Nephron progenitor cell (in vitro differentiated cells): ENCODE results near the gene CTNND1.

ENCODE experiments used
- DNase-seq: peaks from one replicate; pipeline ENCODE4 v3.0.0; 2021
- H3K27ac Mint-ChIP-seq: 2 replicates; pipeline ENCODE4 v1.8.0; 2021; ENCODE audit warnings: mild to moderate bottlenecking, moderate library complexity, mixed read lengths
- H3K27me3 Mint-ChIP-seq: 2 replicates; pipeline ENCODE4 v1.8.0; 2021; ENCODE audit warnings: mild to moderate bottlenecking, low read depth, mixed read lengths; ENCODE audit not compliant: poor library complexity
- H3K36me3 Mint-ChIP-seq: 2 replicates; pipeline ENCODE4 v1.8.0; 2021; ENCODE audit warnings: low read depth, mixed read lengths
- H3K4me1 Mint-ChIP-seq: 2 replicates; pipeline ENCODE4 v1.8.0; 2021; ENCODE audit warnings: mixed read lengths
- H3K4me3 Mint-ChIP-seq: 2 replicates; pipeline ENCODE4 v1.8.0; 2021; ENCODE audit warnings: mild to moderate bottlenecking, moderate library complexity, mixed read lengths
- H3K9me3 Mint-ChIP-seq: 2 replicates; pipeline ENCODE4 v1.8.0; 2021; ENCODE audit warnings: mild to moderate bottlenecking, moderate library complexity, mixed read lengths
- CTCF ChIP-seq: fragments of 200-600 bp; sonication (generic); IDR thresholded peaks from 2 replicates; pipeline ENCODE4 v1.5.0; 2021; ENCODE audit warnings: antibody characterized with exemption

The CTNND1 gene

GRCh38 chr11:57791321-57792059 is 29.9 kb downstream of the CTNND1 start:
- no peak for TF ChIP-seq CTCF
- H3K27me3 Mint-ChIP-seq: peaks cover 4% of the 10 kb centered on the region
- H3K4me3 Mint-ChIP-seq: no peak overlapping the region
- peaks cover 70% of the 10 kb centered on the region for H3K36me3 Mint-ChIP-seq
- no peak overlapping the region for H3K27ac Mint-ChIP-seq
- DNase-seq: no peak
- H3K4me1 Mint-ChIP-seq: peaks cover 26% of the 10 kb centered on the region
- H3K9me3 Mint-ChIP-seq: no peaks in the 10 kb centered on the region

- DNase-seq: no peak
- no peak overlapping the region for H3K27ac Mint-ChIP-seq
- H3K9me3 Mint-ChIP-seq: no peaks in the 10 kb centered on the region
- peaks cover 70% of the 10 kb centered on the region for H3K36me3 Mint-ChIP-seq
- peaks cover 20% of the 10 kb centered on the region for H3K4me1 Mint-ChIP-seq
- no peak overlapping the region for H3K4me3 Mint-ChIP-seq
- peaks cover 4% of the 10 kb centered on the region for H3K27me3 Mint-ChIP-seq
- no peak for TF ChIP-seq CTCF
Measured at GRCh38 chr11:57792060-57792541, 30.5 kb downstream of the CTNND1 start.

- H3K4me3 Mint-ChIP-seq: no peak overlapping the region
- peaks cover 4% of the 10 kb centered on the region for H3K27me3 Mint-ChIP-seq
- H3K27ac Mint-ChIP-seq: no peak overlapping the region
- H3K9me3 Mint-ChIP-seq: no peaks in the 10 kb centered on the region
- peaks cover 72% of the 10 kb centered on the region for H3K36me3 Mint-ChIP-seq
- DNase-seq: no peak
- no peak for TF ChIP-seq CTCF
- peaks cover 12% of the 10 kb centered on the region for H3K4me1 Mint-ChIP-seq
Measured at GRCh38 chr11:57792870-57793269, 31.3 kb downstream of the CTNND1 start.

GRCh38 chr11:57793351-57794115 is 31.9 kb downstream of the CTNND1 start:
- Mint-ChIP-seq H3K36me3 (peaks cover 78% of the 10 kb centered on the region), H3K27ac (no peak overlapping the region), H3K4me3 (no peak overlapping the region), H3K27me3 (peaks cover 4% of the 10 kb centered on the region), H3K9me3 (no peaks in the 10 kb centered on the region), H3K4me1 (peaks cover 11% of the 10 kb centered on the region)
- DNase-seq: no peak
- no peak for TF ChIP-seq CTCF

GRCh38 chr11:57798905-57799559 is 37.4 kb downstream of the CTNND1 start:
- H3K36me3 Mint-ChIP-seq: peaks cover 59% of the 10 kb centered on the region
- H3K27me3 Mint-ChIP-seq: no peaks in the 10 kb centered on the region
- no peak overlapping the region for H3K4me3 Mint-ChIP-seq
- peak overlapping the region; percentile 89 for H3K27ac Mint-ChIP-seq
- H3K4me1 Mint-ChIP-seq: peaks cover 21% of the 10 kb centered on the region
- no peaks in the 10 kb centered on the region for H3K9me3 Mint-ChIP-seq
- no peak for TF ChIP-seq CTCF
- no peak for DNase-seq
